Measurements from ENCODE around the gene TSGA10.
A peak's percentile ranks its signal among the peaks of the same experiment; 100 is the strongest.
"Not testable (repeated sequence)": the region's sequence is repeated elsewhere in the genome, so short reads cannot be mapped to it uniquely, and the experiment has no call there.

Gene TSGA10

DNA sequence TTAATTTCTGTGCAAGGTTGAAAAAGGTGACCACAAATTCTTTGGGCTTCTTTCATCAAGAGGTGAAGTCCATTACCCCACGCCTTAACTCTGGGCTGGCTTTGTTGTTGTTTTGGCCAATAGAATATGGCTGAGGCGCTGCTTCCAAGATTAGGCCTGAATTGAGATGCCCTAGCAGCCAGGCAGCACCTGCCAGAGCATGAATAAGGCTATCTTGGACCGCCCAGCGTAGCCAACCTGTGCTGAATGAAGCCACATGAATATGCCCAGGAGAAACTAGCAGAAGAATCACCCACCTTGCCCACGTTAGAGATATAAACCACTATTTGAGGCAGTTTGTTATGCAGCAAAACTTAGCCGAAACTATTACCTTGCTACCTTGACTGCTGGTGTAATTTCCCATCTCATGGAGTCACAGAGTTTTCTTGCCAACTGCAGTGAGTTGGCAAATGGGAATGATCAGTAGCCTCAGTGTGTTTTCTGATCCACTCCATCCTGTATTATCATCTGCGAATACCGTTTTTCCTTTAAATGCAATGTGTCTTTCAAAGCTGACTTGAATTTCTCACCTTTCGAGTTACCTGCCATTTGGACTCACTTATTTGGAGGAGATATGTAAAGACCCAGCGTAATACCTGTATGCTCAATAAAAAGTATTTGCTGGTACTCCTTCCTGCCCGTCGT, 679 bp downstream of the TSGA10 start:
- no peak for DNase-seq (ENCODE audit: low spot score)

GRCh38 chr2:99152199-99152895, 2.4 kb downstream of the TSGA10 start:
- no peak for DNase-seq (ENCODE audit: low spot score)

- no peak for DNase-seq (ENCODE audit: low spot score)
Measured at GRCh38 chr2:99150706-99151105, 4.0 kb downstream of the TSGA10 start.

DNA sequence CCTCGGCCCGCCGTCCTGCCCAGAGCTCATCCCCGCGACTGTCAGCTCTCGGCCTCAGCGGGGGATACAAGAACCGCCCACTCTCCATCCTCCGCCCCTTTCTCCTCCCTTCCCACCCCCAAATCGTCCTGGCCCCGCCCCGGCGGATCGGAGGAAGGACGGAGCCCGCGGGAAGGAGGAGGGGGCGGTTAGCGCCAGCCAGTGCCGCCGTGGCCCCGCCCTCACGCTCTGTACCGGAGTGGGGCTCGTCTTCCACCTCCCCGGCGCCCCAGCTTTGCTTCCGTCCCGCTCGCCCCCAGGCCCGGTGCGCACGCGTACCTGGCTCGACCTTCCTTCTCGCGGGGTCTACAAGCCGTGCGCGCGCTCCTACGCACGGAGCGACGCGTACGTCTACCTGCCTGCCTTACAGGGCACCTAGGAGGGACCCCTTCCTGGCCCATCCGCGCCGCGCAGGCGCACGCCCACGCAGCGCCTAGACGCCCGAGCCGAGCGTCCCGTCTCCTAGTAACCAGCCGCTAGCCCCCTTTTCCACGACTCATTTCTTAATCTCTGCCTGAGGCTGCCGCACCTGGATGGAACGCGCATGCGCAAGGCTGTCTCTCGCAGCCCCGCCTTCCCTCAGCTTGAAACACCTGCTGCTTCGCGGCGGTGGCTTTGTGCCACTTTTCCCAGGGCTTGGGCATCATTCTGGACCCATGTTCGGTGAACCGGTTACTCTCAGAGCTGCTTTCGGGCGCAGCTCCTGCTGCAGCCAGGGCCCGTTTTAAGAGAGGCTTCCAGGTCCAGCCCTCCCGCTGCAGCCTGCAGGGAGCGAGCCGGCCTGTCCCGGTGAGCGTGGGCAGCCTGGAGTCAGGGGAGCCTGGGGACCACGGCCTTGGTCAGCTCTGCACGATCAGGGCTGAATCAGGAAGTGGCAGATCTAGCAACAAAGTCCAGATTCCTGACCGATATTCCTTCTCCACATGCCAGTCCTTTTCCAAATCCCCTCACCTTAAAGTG, 13.3 kb downstream of the TSGA10 start, which contains the start of gene C2orf15:
C2orf15 (plus strand) TSS at position 598 of the 999 bp plus-strand sequence. CDS start 8,852 bp downstream, outside the sequence.
- DNase-seq (ENCODE audit: low spot score): peak; percentile 90

DNA sequence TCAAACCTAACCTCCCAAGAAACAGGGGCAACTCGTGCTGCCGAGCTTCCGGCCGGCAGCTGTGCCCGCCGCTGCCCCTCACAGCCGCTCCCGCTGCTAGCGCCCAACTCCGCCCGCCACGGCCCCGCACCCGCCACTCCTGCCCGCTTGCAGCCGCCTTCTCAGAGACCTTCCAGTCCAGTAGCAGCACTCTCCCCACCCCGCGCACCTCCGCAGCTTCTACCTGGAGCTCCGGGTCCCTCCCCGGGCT, 14.0 kb downstream of the TSGA10 start:
- peak; percentile 10 for DNase-seq (ENCODE audit: low spot score)

DNA sequence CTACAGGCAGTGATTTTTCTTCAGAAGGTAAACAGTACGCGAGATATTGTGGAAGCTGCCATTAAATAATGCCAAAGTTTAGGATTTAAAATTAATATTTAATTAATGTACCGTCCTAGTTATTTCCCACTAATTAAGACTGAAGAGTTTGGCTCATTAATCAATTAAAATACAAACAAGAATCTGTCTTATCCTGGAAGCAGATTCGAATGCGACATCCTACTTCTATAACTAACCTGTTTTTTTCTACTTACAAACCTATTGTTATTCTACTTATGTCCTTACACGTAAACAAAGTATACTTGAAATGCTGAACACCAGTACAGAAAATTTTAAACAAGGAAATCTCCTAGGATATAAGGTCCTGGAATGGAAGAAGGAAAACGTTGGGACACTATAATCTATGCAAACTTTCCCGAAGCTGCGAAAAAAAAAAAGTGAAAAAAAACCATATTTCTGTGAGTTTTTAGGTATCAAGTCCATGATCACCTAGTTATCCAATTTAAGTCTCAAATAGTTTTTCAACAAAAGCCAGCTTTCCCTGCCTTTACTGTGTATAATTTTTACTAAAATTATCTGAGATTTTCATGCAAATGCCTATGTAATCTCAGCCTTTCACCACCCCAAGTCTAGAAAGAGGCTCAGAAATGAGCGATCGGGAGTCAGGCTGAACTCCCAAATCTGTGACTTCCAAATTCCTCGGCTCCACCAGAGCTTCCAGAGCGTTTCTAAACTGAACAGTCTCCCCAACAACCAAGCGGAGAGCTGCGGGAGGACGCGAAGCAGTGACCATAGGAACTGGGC, 14.5 kb downstream of the TSGA10 start:
- no peak for DNase-seq (ENCODE audit: low spot score)

DNA sequence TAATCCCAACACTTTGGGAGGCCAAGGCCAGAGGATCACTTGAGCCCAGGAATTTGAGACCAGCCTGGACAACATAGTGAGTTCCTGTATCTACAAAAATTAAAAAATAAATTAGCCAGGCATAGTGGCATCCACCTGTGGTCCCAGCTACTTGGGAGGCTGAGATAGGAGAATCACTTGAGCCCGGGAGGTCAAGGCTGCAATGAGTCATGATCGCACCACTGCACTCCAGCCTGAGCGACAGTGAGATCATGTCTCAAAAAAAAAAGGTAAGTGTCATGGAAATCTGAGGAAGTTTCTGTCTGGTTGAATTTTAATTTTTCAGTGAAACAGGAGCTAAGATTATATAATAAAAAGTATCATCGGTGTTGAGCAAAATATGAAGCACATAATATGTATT, 15.7 kb downstream of the TSGA10 start:
- DNase-seq (ENCODE audit: low spot score): no peak

DNA sequence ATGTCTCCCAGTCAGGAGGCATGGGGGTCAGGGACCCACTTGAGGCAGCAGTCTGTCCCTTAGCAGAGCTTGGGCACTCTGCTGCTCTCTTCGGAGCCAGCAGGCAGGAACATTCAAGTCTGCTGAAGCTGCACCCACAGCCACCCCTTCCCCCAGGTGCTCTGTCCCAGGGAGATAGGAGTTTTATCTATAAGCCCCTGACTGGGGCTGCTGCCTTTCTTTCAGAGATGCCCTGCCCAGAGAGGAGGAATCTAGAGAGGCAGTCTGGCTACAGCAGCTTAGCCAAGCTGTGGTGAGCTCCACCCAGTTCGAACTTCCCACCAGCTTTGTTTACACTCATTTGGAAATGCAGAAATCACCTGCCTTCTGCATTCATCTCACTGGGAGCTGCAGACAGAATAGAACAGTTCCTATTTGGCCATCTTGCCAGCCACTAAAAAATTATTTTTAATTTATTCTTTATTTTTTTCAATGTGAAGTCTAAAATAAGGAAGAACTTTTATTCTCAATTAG, 19.6 kb downstream of the TSGA10 start:
- DNase-seq (ENCODE audit: low spot score): not testable (repeated sequence)

DNA sequence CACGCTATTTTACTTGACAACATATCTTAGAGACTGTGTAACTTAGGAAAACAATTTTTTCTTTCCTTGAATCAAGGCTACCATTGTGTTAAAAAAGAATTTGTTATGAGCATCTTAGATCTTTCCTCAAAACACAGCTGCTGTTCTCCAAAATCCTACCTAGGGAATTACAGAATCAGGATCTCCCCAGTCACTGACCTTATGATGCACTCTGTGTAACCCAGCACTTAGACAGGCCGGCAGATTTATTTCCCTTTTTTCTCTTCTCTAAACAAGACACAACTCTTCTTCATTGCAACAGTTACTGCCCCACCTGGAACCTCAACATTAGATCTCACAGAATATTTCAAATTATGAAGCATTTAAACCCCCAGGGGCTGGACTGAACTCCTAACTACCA, 26.8 kb downstream of the TSGA10 start:
- no peak for DNase-seq (ENCODE audit: low spot score)

DNA sequence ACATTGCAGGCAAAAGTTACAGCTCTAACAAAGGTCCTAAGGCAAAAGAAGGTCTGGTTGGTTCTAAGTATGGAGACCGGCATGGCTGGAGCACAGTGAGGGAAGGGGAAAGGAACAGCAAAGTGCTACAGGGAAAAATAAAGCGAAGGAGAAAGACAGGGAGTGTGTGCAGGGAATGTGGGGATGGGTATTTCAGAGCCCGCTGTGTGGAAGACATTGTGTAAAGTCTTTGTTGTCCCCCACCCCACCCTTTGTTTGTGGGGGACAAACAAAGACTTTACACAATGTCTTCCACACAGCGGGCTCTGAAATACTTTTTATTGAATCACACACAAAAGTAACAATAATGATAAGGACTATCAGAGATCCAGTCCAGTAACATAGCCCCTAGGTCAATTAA, 42.1 kb downstream of the TSGA10 start:
- no peak for DNase-seq (ENCODE audit: low spot score)

- DNase-seq (ENCODE audit: low spot score): no peak
Measured at GRCh38 chr2:99111945-99112344, 42.8 kb downstream of the TSGA10 start.

DNA sequence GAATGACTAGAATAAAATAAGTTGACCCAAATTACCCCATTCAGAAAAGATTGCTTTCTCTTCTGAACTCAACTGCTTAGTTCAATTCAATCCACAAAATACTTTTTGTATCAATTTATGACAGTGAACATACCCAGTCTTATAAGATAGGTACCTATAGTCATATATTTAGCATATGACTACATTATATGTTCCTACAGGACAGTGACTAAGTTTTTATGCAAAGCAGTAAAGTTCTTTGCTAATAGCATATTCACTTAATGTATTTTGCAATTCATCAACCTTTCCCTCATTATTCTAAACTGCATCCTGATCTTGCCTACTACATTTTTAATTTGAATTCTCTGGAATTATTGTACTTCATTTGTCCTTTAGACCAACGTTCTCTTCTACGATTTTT, 43.5 kb downstream of the TSGA10 start:
- no peak for DNase-seq (ENCODE audit: low spot score)

- DNase-seq (ENCODE audit: low spot score): no peak
Measured at GRCh38 chr2:99106913-99107312, 47.8 kb downstream of the TSGA10 start.

DNA sequence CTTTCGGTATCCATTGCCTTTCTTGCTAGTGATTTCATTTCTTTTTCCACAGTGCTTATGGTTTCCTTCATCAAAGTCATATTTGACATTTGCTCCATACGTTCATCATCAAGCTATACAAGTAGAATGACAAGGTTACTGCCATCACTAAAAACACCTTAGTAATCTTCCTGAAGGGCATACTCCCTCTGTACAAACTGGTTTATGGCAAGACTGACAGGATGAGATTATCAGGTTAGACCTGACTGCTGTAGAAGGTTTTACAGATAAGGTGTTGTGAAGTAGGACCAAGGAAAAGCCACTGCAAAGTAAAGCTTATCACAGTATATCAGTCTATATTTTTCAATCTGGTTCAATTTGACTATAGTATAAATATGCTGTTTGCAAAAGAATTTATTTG, 50.7 kb downstream of the TSGA10 start:
- no peak for DNase-seq (ENCODE audit: low spot score)

- no peak for DNase-seq (ENCODE audit: low spot score)
Measured at GRCh38 chr2:99101697-99102096, 53.0 kb downstream of the TSGA10 start.

GRCh38 chr2:99096728-99097127, 58.0 kb downstream of the TSGA10 start:
- no peak for DNase-seq (ENCODE audit: low spot score)

DNA sequence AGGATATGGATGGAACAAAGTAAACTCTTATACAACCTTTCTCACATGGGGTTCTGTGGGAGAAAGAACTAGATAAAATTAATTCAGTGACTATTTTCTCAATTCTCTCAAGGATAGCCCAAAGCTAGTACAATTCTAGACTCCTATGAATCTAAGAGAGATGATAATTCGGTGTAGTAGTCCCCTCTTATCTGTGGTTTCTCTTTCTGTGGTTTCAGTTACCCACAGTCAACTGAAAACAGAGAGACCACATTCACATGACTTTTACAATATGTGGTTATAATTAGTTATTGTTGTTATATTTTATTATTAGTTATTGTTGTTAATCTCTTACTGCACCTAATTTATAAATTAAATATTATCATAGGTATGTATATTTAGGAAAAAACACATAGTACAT, 66.7 kb downstream of the TSGA10 start:
- no peak for DNase-seq (ENCODE audit: low spot score)

GRCh38 chr2:99086385-99086784, 68.4 kb downstream of the TSGA10 start:
- DNase-seq (ENCODE audit: low spot score): no peak

DNA sequence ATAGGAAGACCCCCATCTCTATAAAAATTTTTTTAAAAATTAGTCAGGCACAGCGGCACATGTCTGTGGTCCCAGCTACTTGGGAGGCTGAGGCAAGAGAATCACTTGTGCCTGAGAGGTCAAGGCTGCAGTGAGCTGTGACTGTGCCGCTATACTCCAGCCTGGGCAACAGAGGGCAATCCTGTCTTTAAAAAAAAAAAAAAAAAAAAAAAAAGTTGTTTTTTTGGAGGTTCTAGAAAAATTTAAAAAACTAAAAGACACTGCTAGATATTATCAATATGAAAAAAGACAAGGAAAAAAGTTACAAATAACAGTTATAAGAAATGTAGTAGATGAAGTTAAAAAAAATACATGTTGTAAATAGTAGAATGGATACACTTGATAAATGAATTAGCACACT, 69.3 kb downstream of the TSGA10 start:
- no peak for DNase-seq (ENCODE audit: low spot score)

GRCh38 chr2:99084256-99084655, 70.5 kb downstream of the TSGA10 start:
- DNase-seq (ENCODE audit: low spot score): no peak

DNA sequence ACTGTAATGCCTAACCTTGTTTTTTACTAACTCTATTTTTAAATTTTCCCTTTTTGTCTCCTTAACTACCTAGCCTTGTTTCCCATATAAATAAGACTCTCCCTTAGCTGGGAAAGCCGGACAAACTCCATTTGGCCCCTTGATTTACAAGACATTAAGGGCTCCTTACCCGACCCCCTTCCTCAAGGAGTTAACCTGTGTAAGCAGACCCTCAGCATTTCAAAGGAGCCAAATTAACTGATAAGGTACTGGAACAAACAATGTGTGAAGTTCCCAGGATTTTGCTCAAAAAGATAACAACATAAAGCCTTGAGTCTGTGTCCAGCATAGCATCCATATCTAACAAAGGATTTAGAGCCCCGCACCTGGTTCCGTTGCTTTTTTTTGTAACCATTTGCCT, 72.9 kb downstream of the TSGA10 start:
- no peak for DNase-seq (ENCODE audit: low spot score)

GRCh38 chr2:99079226-99079625, 75.5 kb downstream of the TSGA10 start:
- DNase-seq (ENCODE audit: low spot score): no peak

All from germinal center (tissue), 1 donor.